ENCODE results near the gene ZNF385B.
"Not testable (repeated sequence)": the region's sequence is repeated elsewhere in the genome, so short reads cannot be mapped to it uniquely, and the experiment has no call there.

The ZNF385B gene

GRCh38 chr2:179796213-179797007 lies 65.0 kb downstream of the ZNF385B start:
- Mint-ChIP-seq H3K27ac (no peak overlapping the region), H3K36me3 (no peaks in the 10 kb centered on the region), H3K9me3 (no peaks in the 10 kb centered on the region), H3K4me3 (no peak overlapping the region), H3K4me1 (no peaks in the 10 kb centered on the region)
- DNase-seq (ENCODE audit: low spot score in 2 of 2) (no peak), ATAC-seq (peak; percentile 42)

GRCh38 chr2:179793902-179794301 lies 67.5 kb downstream of the ZNF385B start:
- no peak overlapping the region for H3K27ac Mint-ChIP-seq
- H3K4me1 Mint-ChIP-seq: no peaks in the 10 kb centered on the region
- no peaks in the 10 kb centered on the region for H3K9me3 Mint-ChIP-seq
- H3K36me3 Mint-ChIP-seq: no peaks in the 10 kb centered on the region
- no peak for ATAC-seq
- DNase-seq (ENCODE audit: low spot score in 2 of 2): no peak
- no peak overlapping the region for H3K4me3 Mint-ChIP-seq

- Mint-ChIP-seq H3K27ac (no peak overlapping the region), H3K9me3 (no peaks in the 10 kb centered on the region), H3K4me1 (no peaks in the 10 kb centered on the region), H3K4me3 (no peak overlapping the region), H3K36me3 (no peaks in the 10 kb centered on the region)
- ATAC-seq: no peak
- DNase-seq (ENCODE audit: low spot score in 2 of 2): no peak
These were observed 68.2 kb downstream of the ZNF385B start for GRCh38 chr2:179793238-179793637.

GRCh38 chr2:179790235-179791217 lies 70.9 kb downstream of the ZNF385B start:
- no peaks in the 10 kb centered on the region for H3K9me3 Mint-ChIP-seq
- no peak overlapping the region for H3K27ac Mint-ChIP-seq
- ATAC-seq (no peak), DNase-seq (ENCODE audit: low spot score in 2 of 2) (no peak)
- H3K4me1 Mint-ChIP-seq: no peaks in the 10 kb centered on the region
- H3K36me3 Mint-ChIP-seq: no peaks in the 10 kb centered on the region
- no peak overlapping the region for H3K4me3 Mint-ChIP-seq

- DNase-seq (ENCODE audit: low spot score in 2 of 2) (no peak), ATAC-seq (no peak)
- Mint-ChIP-seq H3K9me3 (no peaks in the 10 kb centered on the region), H3K4me3 (no peak overlapping the region), H3K36me3 (no peaks in the 10 kb centered on the region), H3K4me1 (no peaks in the 10 kb centered on the region), H3K27ac (no peak overlapping the region)
These were observed 73.3 kb downstream of the ZNF385B start for GRCh38 chr2:179788104-179788503.

GRCh38 chr2:179787601-179788000 lies 73.8 kb downstream of the ZNF385B start:
- Mint-ChIP-seq H3K36me3 (no peaks in the 10 kb centered on the region), H3K4me3 (no peak overlapping the region), H3K27ac (no peak overlapping the region), H3K4me1 (no peaks in the 10 kb centered on the region), H3K9me3 (no peaks in the 10 kb centered on the region)
- DNase-seq (ENCODE audit: low spot score in 2 of 2) (no peak), ATAC-seq (no peak)

GRCh38 chr2:179785902-179786301 lies 75.5 kb downstream of the ZNF385B start:
- H3K27ac Mint-ChIP-seq: no peak overlapping the region
- H3K36me3 Mint-ChIP-seq: no peaks in the 10 kb centered on the region
- H3K4me3 Mint-ChIP-seq: no peak overlapping the region
- H3K4me1 Mint-ChIP-seq: no peaks in the 10 kb centered on the region
- no peak for DNase-seq (ENCODE audit: low spot score in 2 of 2)
- ATAC-seq: no peak
- no peaks in the 10 kb centered on the region for H3K9me3 Mint-ChIP-seq

- ATAC-seq; H3K4me3 Mint-ChIP-seq; H3K4me1 Mint-ChIP-seq; H3K9me3 Mint-ChIP-seq; DNase-seq (ENCODE audit: low spot score in 2 of 2); H3K27ac Mint-ChIP-seq; H3K36me3 Mint-ChIP-seq: not testable (repeated sequence)
These were observed 79.1 kb downstream of the ZNF385B start for GRCh38 chr2:179782346-179782745.

GRCh38 chr2:179773986-179774385 lies 87.4 kb downstream of the ZNF385B start:
- Mint-ChIP-seq H3K4me3 (no peak overlapping the region), H3K27ac (no peak overlapping the region), H3K4me1 (no peaks in the 10 kb centered on the region), H3K36me3 (no peaks in the 10 kb centered on the region), H3K9me3 (no peaks in the 10 kb centered on the region)
- ATAC-seq (peak; percentile 42), DNase-seq (ENCODE audit: low spot score in 2 of 2) (no peak)

GRCh38 chr2:179772346-179772745 lies 89.1 kb downstream of the ZNF385B start:
- Mint-ChIP-seq H3K4me3 (no peak overlapping the region), H3K27ac (no peak overlapping the region), H3K36me3 (no peaks in the 10 kb centered on the region), H3K9me3 (no peaks in the 10 kb centered on the region), H3K4me1 (no peaks in the 10 kb centered on the region)
- no peak for DNase-seq (ENCODE audit: low spot score in 2 of 2)
- no peak for ATAC-seq

GRCh38 chr2:179771791-179772190 lies 89.6 kb downstream of the ZNF385B start:
- H3K27ac Mint-ChIP-seq: no peak overlapping the region
- ATAC-seq (no peak), DNase-seq (ENCODE audit: low spot score in 2 of 2) (no peak)
- no peaks in the 10 kb centered on the region for H3K9me3 Mint-ChIP-seq
- no peak overlapping the region for H3K4me3 Mint-ChIP-seq
- no peaks in the 10 kb centered on the region for H3K4me1 Mint-ChIP-seq
- no peaks in the 10 kb centered on the region for H3K36me3 Mint-ChIP-seq

GRCh38 chr2:179770029-179770428 lies 91.4 kb downstream of the ZNF385B start:
- ATAC-seq (no peak), DNase-seq (ENCODE audit: low spot score in 2 of 2) (no peak)
- H3K4me3 Mint-ChIP-seq: no peak overlapping the region
- no peak overlapping the region for H3K27ac Mint-ChIP-seq
- no peaks in the 10 kb centered on the region for H3K36me3 Mint-ChIP-seq
- H3K4me1 Mint-ChIP-seq: no peaks in the 10 kb centered on the region
- H3K9me3 Mint-ChIP-seq: no peaks in the 10 kb centered on the region

GRCh38 chr2:179769323-179769722 lies 92.1 kb downstream of the ZNF385B start:
- Mint-ChIP-seq H3K27ac (no peak overlapping the region), H3K36me3 (no peaks in the 10 kb centered on the region), H3K4me1 (no peaks in the 10 kb centered on the region), H3K9me3 (peaks cover 4% of the 10 kb centered on the region), H3K4me3 (no peak overlapping the region)
- ATAC-seq (no peak), DNase-seq (ENCODE audit: low spot score in 2 of 2) (no peak)

GRCh38 chr2:179768765-179769164 lies 92.6 kb downstream of the ZNF385B start:
- Mint-ChIP-seq H3K4me3 (no peak overlapping the region), H3K36me3 (no peaks in the 10 kb centered on the region), H3K9me3 (peaks cover 9% of the 10 kb centered on the region), H3K27ac (no peak overlapping the region), H3K4me1 (no peaks in the 10 kb centered on the region)
- ATAC-seq (no peak), DNase-seq (ENCODE audit: low spot score in 2 of 2) (no peak)

GRCh38 chr2:179765666-179766065 lies 95.7 kb downstream of the ZNF385B start:
- peaks cover 9% of the 10 kb centered on the region for H3K9me3 Mint-ChIP-seq
- ATAC-seq (no peak), DNase-seq (ENCODE audit: low spot score in 2 of 2) (no peak)
- no peak overlapping the region for H3K4me3 Mint-ChIP-seq
- no peaks in the 10 kb centered on the region for H3K4me1 Mint-ChIP-seq
- no peak overlapping the region for H3K27ac Mint-ChIP-seq
- H3K36me3 Mint-ChIP-seq: no peaks in the 10 kb centered on the region

GRCh38 chr2:179764710-179765109 lies 96.7 kb downstream of the ZNF385B start:
- DNase-seq (ENCODE audit: low spot score in 2 of 2): no peak
- H3K4me3 Mint-ChIP-seq: no peak overlapping the region
- peaks cover 9% of the 10 kb centered on the region for H3K9me3 Mint-ChIP-seq
- H3K27ac Mint-ChIP-seq: no peak overlapping the region
- no peaks in the 10 kb centered on the region for H3K36me3 Mint-ChIP-seq
- H3K4me1 Mint-ChIP-seq: no peaks in the 10 kb centered on the region
- ATAC-seq: no peak
